ENCODE data around the gene SUCLG2.

SUCLG2 gene

DNA sequence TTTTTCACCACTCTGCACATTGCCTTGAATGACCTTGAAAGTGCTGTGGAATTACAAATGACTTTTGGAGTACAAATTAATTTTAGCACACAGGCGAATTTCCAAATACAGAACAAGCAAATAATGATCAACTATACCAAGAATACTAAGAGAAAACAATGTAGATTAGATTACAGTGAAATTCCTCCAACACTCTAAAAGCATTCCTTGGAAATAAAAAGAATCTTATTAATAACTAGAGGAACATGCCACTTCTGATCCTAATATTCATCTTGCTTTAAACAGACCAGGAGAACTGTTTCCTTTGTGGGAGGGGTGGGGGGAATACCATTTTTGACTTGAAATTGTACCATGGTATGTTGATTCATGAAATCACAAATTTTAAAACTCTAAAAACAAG is 167.5 kb downstream of the SUCLG2 start:
- no peak overlapping the region for H3K4me3 ChIP-seq (ENCODE audit: low read length in 2 of 2)
- H3K9ac ChIP-seq (ENCODE audit: low read length in 2 of 2) = no peak overlapping the region
- no peaks in the 10 kb centered on the region for H3K9me3 ChIP-seq (ENCODE audit: control insufficient read depth in 2 of 2, low read length in 2 of 2)
- no peaks in the 10 kb centered on the region for H3K36me3 ChIP-seq (ENCODE audit: control insufficient read depth in 2 of 2, insufficient read depth in 2 of 2, low read length in 2 of 2)
- H3K27ac ChIP-seq (ENCODE audit: low read length) = no peak overlapping the region
- no peaks in the 10 kb centered on the region for H3K4me1 ChIP-seq (ENCODE audit: control insufficient read depth, insufficient read depth, low read length)
- H3K27me3 ChIP-seq (ENCODE audit: control insufficient read depth in 1 of 2, insufficient read depth in 2 of 2, low read length in 2 of 2) = no peaks in the 10 kb centered on the region

DNA sequence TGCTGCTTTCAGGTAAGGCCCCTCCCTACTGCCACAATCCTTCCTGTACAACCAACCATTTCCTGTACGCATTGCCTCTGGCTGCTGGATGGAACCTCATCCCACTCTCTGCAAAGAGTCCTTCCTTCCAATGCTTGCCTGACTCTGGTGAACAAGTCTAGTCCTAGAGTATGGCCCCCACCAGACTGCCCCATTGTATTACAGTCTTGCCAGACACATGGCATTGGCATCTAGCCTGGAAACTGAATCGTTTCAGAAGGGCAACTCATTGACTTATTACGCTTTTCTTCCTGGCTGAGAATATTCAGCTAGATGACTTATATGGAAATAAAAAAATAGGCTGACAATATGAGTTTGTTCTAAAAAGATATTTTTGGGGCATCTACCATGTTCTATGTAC is 170.3 kb downstream of the SUCLG2 start:
- no peak overlapping the region for H3K27ac ChIP-seq (ENCODE audit: low read length)
- no peaks in the 10 kb centered on the region for H3K4me1 ChIP-seq (ENCODE audit: control insufficient read depth, insufficient read depth, low read length)
- no peaks in the 10 kb centered on the region for H3K27me3 ChIP-seq (ENCODE audit: control insufficient read depth in 1 of 2, insufficient read depth in 2 of 2, low read length in 2 of 2)
- H3K4me3 ChIP-seq (ENCODE audit: low read length in 2 of 2) = no peak overlapping the region
- H3K9ac ChIP-seq (ENCODE audit: low read length in 2 of 2) = no peak overlapping the region
- H3K9me3 ChIP-seq (ENCODE audit: control insufficient read depth in 2 of 2, low read length in 2 of 2) = no peaks in the 10 kb centered on the region
- H3K36me3 ChIP-seq (ENCODE audit: control insufficient read depth in 2 of 2, insufficient read depth in 2 of 2, low read length in 2 of 2) = no peaks in the 10 kb centered on the region

DNA sequence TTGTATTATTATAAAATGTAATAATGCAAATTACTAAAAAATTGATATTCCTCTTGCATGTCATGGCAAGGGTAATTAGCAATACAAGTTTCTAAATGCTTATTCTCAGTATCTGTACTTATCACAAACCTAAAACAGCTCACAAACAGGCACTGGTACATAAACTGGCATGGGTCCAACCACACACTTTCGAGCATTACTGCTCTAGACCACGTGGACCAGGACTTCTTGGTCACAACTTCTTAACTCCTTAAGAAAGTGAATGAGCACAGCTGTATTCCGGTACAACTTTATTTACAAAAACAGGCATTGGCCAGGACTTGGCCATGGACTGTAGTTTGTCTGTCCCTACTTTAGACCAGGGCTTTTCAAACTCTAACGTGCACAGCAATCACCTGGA is 173.3 kb downstream of the SUCLG2 start:
- Histone ChIP-seq H3K4me1 (ENCODE audit: control insufficient read depth, insufficient read depth, low read length) (no peaks in the 10 kb centered on the region), H3K9me3 (ENCODE audit: control insufficient read depth in 2 of 2, low read length in 2 of 2) (no peaks in the 10 kb centered on the region), H3K27ac (ENCODE audit: low read length) (no peak overlapping the region), H3K4me3 (ENCODE audit: low read length in 2 of 2) (no peak overlapping the region), H3K36me3 (ENCODE audit: control insufficient read depth in 2 of 2, insufficient read depth in 2 of 2, low read length in 2 of 2) (no peaks in the 10 kb centered on the region), H3K27me3 (ENCODE audit: control insufficient read depth in 1 of 2, insufficient read depth in 2 of 2, low read length in 2 of 2) (no peaks in the 10 kb centered on the region), H3K9ac (ENCODE audit: low read length in 2 of 2) (no peak overlapping the region)

DNA sequence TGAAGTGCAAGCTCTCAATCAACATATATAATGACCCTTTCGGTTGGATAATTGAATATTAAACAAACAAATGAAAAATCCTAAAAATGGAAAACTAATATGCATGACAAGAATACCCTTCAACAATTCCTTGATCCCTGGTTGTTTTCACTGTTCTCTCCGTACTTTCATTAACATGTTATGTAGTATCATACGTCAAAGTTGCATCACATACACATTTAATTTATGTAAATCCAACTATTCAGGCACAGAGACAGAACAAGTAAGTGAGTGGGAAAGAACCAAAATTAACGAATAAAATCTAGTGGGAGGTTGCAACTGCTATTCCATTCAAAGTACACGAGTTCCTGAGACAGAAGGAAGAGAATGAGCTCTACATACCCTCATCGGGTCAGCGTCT is 176.0 kb downstream of the SUCLG2 start:
- Histone ChIP-seq H3K4me3 (ENCODE audit: low read length in 2 of 2) (no peak overlapping the region), H3K36me3 (ENCODE audit: control insufficient read depth in 2 of 2, insufficient read depth in 2 of 2, low read length in 2 of 2) (peaks cover 2 to 3% of the 10 kb centered on the region in 2 donors), H3K27me3 (ENCODE audit: control insufficient read depth in 1 of 2, insufficient read depth in 2 of 2, low read length in 2 of 2) (no peaks in the 10 kb centered on the region), H3K9me3 (ENCODE audit: control insufficient read depth in 2 of 2, low read length in 2 of 2) (no peaks in the 10 kb centered on the region), H3K9ac (ENCODE audit: low read length in 2 of 2) (no peak overlapping the region), H3K27ac (ENCODE audit: low read length) (no peak overlapping the region), H3K4me1 (ENCODE audit: control insufficient read depth, insufficient read depth, low read length) (no peaks in the 10 kb centered on the region)

DNA sequence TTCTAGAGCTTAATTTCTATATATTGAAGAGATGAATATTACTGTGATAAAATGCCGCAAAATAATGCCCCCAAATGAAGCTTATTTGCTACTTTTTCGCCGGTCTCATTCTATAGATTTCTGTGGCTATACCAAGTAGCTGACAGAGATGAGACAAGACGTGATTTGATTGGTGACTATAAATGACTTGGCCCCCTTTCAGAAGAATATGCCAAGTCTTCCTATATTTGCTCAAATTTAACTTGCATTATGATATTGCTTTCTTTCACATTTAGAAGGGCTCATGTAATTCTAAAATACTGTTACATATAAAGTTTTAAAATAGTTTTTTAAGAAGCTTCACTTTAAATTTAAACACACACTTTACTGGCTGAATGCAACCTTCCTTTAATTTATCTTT is 180.1 kb downstream of the SUCLG2 start:
- Histone ChIP-seq H3K9ac (ENCODE audit: low read length in 2 of 2) (no peak overlapping the region), H3K27me3 (ENCODE audit: control insufficient read depth in 1 of 2, insufficient read depth in 2 of 2, low read length in 2 of 2) (no peaks in the 10 kb centered on the region)

DNA sequence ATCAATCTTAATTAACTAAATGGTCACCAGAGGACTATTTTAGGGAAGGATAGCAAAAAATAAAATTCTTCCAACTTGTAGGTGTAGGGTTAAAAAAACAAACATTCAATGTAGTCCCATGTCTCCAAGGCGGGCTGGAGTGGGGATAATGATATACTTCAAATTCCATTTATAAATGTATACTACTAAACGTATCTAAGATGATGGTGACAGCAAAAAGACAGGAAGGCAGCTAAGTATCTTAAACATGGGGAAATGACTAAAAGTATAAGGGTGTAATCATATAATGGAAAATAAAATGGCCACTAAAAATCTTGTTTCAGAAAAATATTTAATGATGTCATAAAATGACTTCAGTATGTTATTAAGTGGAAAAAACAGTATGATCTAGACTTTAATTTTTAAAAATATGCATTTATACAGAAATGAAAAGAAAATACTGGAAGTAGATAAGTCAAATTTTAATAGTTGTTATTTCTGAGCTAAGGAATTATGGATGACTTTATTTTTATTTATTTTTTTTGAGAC is 181.7 kb downstream of the SUCLG2 start:
- Histone ChIP-seq H3K9me3 (ENCODE audit: control insufficient read depth in 2 of 2, low read length in 2 of 2) (no peaks in the 10 kb centered on the region), H3K36me3 (ENCODE audit: control insufficient read depth in 2 of 2, insufficient read depth in 2 of 2, low read length in 2 of 2) (peaks cover 2 to 5% of the 10 kb centered on the region in 2 donors), H3K27ac (ENCODE audit: low read length) (no peak overlapping the region), H3K4me1 (ENCODE audit: control insufficient read depth, insufficient read depth, low read length) (no peaks in the 10 kb centered on the region), H3K9ac (ENCODE audit: low read length in 2 of 2) (no peak overlapping the region), H3K4me3 (ENCODE audit: low read length in 2 of 2) (no peak overlapping the region), H3K27me3 (ENCODE audit: control insufficient read depth in 1 of 2, insufficient read depth in 2 of 2, low read length in 2 of 2) (no peaks in the 10 kb centered on the region)

More for the DNA sequence above, 180.1 kb downstream of the SUCLG2 start:
- Histone ChIP-seq H3K27ac (ENCODE audit: low read length) (no peak overlapping the region), H3K36me3 (ENCODE audit: control insufficient read depth in 2 of 2, insufficient read depth in 2 of 2, low read length in 2 of 2) (peaks cover 2 to 3% of the 10 kb centered on the region in 2 donors), H3K4me1 (ENCODE audit: control insufficient read depth, insufficient read depth, low read length) (no peaks in the 10 kb centered on the region), H3K4me3 (ENCODE audit: low read length in 2 of 2) (no peak overlapping the region), H3K9me3 (ENCODE audit: control insufficient read depth in 2 of 2, low read length in 2 of 2) (no peaks in the 10 kb centered on the region)

DNA sequence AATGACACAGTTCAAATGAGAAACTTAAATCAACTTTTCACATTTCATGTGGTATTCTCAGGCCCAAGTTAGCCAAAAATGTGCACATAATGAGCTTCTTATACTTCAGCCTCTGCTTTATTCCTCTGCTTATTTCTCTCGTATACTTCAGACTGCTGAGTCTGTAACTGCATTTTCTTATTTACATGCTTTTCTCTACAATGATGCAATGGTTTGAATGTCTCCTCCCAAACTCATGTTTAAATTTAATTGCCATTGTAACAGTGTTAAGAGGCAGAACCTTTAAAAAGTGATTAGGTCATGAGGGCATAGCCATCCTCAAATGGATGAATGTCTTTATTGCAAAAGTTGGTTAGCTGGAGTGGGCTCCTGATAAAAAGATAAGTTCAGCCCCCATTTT is 184.2 kb downstream of the SUCLG2 start:
- Histone ChIP-seq H3K27ac (ENCODE audit: low read length) (no peak overlapping the region), H3K9ac (ENCODE audit: low read length in 2 of 2) (no peak overlapping the region), H3K4me1 (ENCODE audit: control insufficient read depth, insufficient read depth, low read length) (no peaks in the 10 kb centered on the region), H3K9me3 (ENCODE audit: control insufficient read depth in 2 of 2, low read length in 2 of 2) (no peaks in the 10 kb centered on the region), H3K36me3 (ENCODE audit: control insufficient read depth in 2 of 2, insufficient read depth in 2 of 2, low read length in 2 of 2) (peaks cover 2 to 5% of the 10 kb centered on the region in 2 donors), H3K27me3 (ENCODE audit: control insufficient read depth in 1 of 2, insufficient read depth in 2 of 2, low read length in 2 of 2) (no peaks in the 10 kb centered on the region), H3K4me3 (ENCODE audit: low read length in 2 of 2) (no peak overlapping the region)

DNA sequence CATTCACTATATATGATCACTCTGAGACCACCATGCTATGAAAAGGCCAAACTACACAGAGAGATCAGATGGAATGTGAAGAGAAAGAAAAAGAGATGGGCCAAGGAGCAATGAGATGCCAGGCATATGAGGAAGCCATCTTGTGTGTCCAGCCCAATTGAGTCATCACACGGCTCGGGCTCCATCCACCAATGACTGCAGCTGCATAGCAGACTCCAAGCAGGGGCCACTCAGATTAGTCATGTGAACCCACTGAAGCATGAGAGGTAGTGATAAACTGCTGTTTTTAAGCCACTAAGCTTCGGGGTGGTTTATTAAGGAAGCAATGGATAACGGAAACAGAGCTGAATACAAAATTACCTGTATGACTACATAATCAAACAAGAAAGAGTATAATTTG is 185.9 kb downstream of the SUCLG2 start:
- Histone ChIP-seq H3K4me3 (ENCODE audit: low read length in 2 of 2) (no peak overlapping the region), H3K27me3 (ENCODE audit: control insufficient read depth in 1 of 2, insufficient read depth in 2 of 2, low read length in 2 of 2) (no peaks in the 10 kb centered on the region), H3K36me3 (ENCODE audit: control insufficient read depth in 2 of 2, insufficient read depth in 2 of 2, low read length in 2 of 2) (peaks cover 0 to 3% of the 10 kb centered on the region in 2 donors), H3K27ac (ENCODE audit: low read length) (no peak overlapping the region), H3K9me3 (ENCODE audit: control insufficient read depth in 2 of 2, low read length in 2 of 2) (no peaks in the 10 kb centered on the region), H3K4me1 (ENCODE audit: control insufficient read depth, insufficient read depth, low read length) (no peaks in the 10 kb centered on the region), H3K9ac (ENCODE audit: low read length in 2 of 2) (no peak overlapping the region)

DNA sequence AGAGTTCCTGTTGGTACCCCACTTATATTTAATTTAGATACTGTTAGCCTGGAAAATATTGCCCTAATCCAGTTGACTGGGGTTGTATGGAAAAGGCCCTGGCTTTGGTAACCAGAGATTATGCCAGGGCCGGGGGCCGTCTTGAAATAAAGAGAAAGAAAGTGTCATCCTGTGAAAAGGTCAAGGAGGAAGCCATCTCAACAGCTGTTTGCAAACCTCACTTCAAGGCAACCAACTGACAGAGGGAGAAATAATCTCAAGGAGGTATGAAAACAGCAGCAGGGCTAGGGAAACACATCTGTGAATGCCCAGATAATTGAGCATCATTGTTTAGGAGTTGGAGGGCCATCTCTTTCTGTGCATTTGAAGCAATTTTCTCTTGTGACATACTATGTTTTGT is 190.8 kb downstream of the SUCLG2 start:
- H3K9ac ChIP-seq (ENCODE audit: low read length in 2 of 2) = no peak overlapping the region
- no peak overlapping the region for H3K4me3 ChIP-seq (ENCODE audit: low read length in 2 of 2)
- H3K9me3 ChIP-seq (ENCODE audit: control insufficient read depth in 2 of 2, low read length in 2 of 2) = no peaks in the 10 kb centered on the region
- no peaks in the 10 kb centered on the region for H3K27me3 ChIP-seq (ENCODE audit: control insufficient read depth in 1 of 2, insufficient read depth in 2 of 2, low read length in 2 of 2)
- H3K4me1 ChIP-seq (ENCODE audit: control insufficient read depth, insufficient read depth, low read length) = no peaks in the 10 kb centered on the region
- peaks cover 0 to 3% of the 10 kb centered on the region in 2 donors for H3K36me3 ChIP-seq (ENCODE audit: control insufficient read depth in 2 of 2, insufficient read depth in 2 of 2, low read length in 2 of 2)
- H3K27ac ChIP-seq (ENCODE audit: low read length) = no peak overlapping the region

DNA sequence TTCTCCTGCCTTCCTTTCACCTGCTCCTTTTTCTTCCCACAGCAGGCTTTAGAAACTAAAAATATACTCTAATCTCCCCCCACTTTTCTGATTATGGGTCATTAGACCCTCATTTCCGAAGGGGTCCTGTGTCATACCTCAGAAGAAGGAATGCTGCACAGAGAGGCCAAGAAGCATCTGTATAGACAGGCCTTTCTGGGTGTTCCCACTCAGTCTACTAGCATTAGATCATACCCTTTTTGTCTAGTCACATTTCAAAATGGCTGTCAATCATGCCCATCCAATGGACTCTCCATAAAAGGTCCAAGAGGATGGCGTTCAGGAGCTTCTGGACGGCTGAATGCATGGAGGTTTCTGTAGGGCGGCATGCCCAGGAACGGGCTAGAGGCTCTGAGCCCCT is 192.2 kb downstream of the SUCLG2 start:
- H3K27ac ChIP-seq (ENCODE audit: low read length) = no peak overlapping the region
- no peak overlapping the region for H3K4me3 ChIP-seq (ENCODE audit: low read length in 2 of 2)
- no peaks in the 10 kb centered on the region for H3K36me3 ChIP-seq (ENCODE audit: control insufficient read depth in 2 of 2, insufficient read depth in 2 of 2, low read length in 2 of 2)
- no peaks in the 10 kb centered on the region for H3K4me1 ChIP-seq (ENCODE audit: control insufficient read depth, insufficient read depth, low read length)
- H3K9me3 ChIP-seq (ENCODE audit: control insufficient read depth in 2 of 2, low read length in 2 of 2) = no peaks in the 10 kb centered on the region
- H3K9ac ChIP-seq (ENCODE audit: low read length in 2 of 2) = no peak overlapping the region
- no peaks in the 10 kb centered on the region for H3K27me3 ChIP-seq (ENCODE audit: control insufficient read depth in 1 of 2, insufficient read depth in 2 of 2, low read length in 2 of 2)

DNA sequence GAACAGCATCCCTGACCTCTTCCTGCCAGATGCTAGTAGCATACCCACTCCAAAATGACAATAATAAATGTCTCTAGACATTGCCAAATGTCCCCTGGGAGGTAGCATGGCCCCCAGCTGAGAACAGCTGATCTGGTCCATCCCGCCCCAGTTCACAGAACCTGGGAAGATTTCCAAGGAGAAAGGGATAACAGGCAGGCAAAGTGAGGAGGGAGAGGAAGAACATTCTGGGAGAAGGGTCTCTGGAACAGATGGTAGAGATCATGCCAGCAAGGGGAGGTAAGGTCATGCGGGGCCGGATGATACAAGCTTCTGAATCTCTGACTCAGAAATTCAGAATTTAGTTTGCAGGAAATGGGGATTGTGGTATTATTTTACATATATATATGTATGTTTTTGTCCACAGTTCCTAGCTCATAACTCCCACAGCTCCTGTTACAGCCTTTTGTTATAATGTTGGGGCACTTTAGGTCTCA is 192.7 kb downstream of the SUCLG2 start:
- H3K9me3 ChIP-seq (ENCODE audit: control insufficient read depth in 2 of 2, low read length in 2 of 2) = no peaks in the 10 kb centered on the region
- H3K4me3 ChIP-seq (ENCODE audit: low read length in 2 of 2) = no peak overlapping the region
- H3K36me3 ChIP-seq (ENCODE audit: control insufficient read depth in 2 of 2, insufficient read depth in 2 of 2, low read length in 2 of 2) = no peaks in the 10 kb centered on the region

More for the DNA sequence above, 192.7 kb downstream of the SUCLG2 start:
- no peaks in the 10 kb centered on the region for H3K27me3 ChIP-seq (ENCODE audit: control insufficient read depth in 1 of 2, insufficient read depth in 2 of 2, low read length in 2 of 2)
- no peaks in the 10 kb centered on the region for H3K4me1 ChIP-seq (ENCODE audit: control insufficient read depth, insufficient read depth, low read length)
- H3K9ac ChIP-seq (ENCODE audit: low read length in 2 of 2) = no peak overlapping the region
- no peak overlapping the region for H3K27ac ChIP-seq (ENCODE audit: low read length)
